Gastrocnemius medialis (tissue), 4 donors: ENCODE data around the gene EGFR. TPM values are rescaled to one million over a fixed set of nuclear protein-coding genes. Genes with fewer than 3 reads are reported as not detected.

Experiments
- ATAC-seq, 2 donors: fragments of 150-250 bp; one replicate each; pipeline ENCODE4 v1.9.1; 2016
- DNase-seq, 2 donors: peaks; one replicate each; pipeline ENCODE4 v3.0.0-alpha.2; 2019
- H3K27ac ChIP-seq, 4 donors: fragments of 200-600 bp; sonication (generic); 1 replicate in 1 of 4; 2 replicates in 3 of 4; pipeline ENCODE4 v1.5.1; 2016 to 2018; ENCODE audit warnings: mild to moderate bottlenecking in 2 of 4, moderate library complexity in 1 of 4
- H3K27me3 ChIP-seq, 3 donors: fragments of 200-600 bp; sonication (generic) in 2 of 3; 1 replicate in 1 of 3; 2 replicates in 2 of 3; pipeline versions ENCODE4 v1.5.1 to v1.6.0; 2016 to 2019; ENCODE audit warnings: mild to moderate bottlenecking in 1 of 3, moderate library complexity in 1 of 3
- H3K36me3 ChIP-seq, 2 donors: fragments of 200-600 bp; sonication (generic) in 1 of 2; one replicate each; pipeline ENCODE4 v1.5.1; 2017 to 2018
- H3K4me1 ChIP-seq, 2 donors: fragments of 200-600 bp; sonication (generic) in 1 of 2; one replicate each; pipeline ENCODE4 v1.5.1; 2016 to 2017; ENCODE audit warnings: mild to moderate bottlenecking in 2 of 2
- H3K4me3 ChIP-seq, 4 donors: fragments of 200-600 bp; sonication (generic) in 3 of 4; 1 replicate in 1 of 4; 2 replicates in 3 of 4; pipeline ENCODE4 v1.5.1; 2016 to 2019; ENCODE audit warnings: mild to moderate bottlenecking in 2 of 4
- H3K9me3 ChIP-seq, 3 donors: fragments of 200-600 bp; sonication (generic) in 2 of 3; 1 replicate in 1 of 3; 2 replicates in 2 of 3; pipeline ENCODE4 v1.5.1; 2016 to 2019
- CTCF ChIP-seq, 5 experiments: fragments of 450-650 bp in 3 of 5; fragments of 200-600 bp in 2 of 5; sonication (generic) in 2 of 5; IDR thresholded peaks in 4 of 5; conservative IDR thresholded peaks in 1 of 5; 1 replicate in 4 of 5; 2 replicates in 1 of 5; pipeline ENCODE4 v1.5.1; 2016 to 2019; ENCODE audit warnings: antibody characterized with exemption in 5 of 5, mild to moderate bottlenecking in 3 of 5, moderate library complexity in 3 of 5
- POLR2A ChIP-seq, 2 donors: fragments of 450-650 bp; IDR thresholded peaks; one replicate each; pipeline ENCODE4 v1.6.1; 2017; ENCODE audit warnings: antibody characterized with exemption in 2 of 2, mild to moderate bottlenecking in 2 of 2, moderate library complexity in 2 of 2
- in situ Hi-C, 4 donors: fragments of 200-750 bp; cut with MboI; loops; one replicate each; pipeline versions ENCODE4 v1.15.0 to v1.8.0; 2017; ENCODE audit warnings: low sequenced_read_pairs in 4 of 4
- intact Hi-C: fragments of 100-400 bp; cut with DNase I; formaldehyde crosslinking; loops from one replicate; pipeline ENCODE4 v1.15.1; 2023; ENCODE audit warnings: low total_unique reads
- total RNA-seq, 4 donors: library from RNA; depleted of rRNA; stranded (reverse); fragments of >200 nt; gene quantifications; one replicate each; pipeline versions ENCODE4 v1.1.0 to v1.2.3, GENCODE V29; 2016

EGFR gene
- total RNA-seq, 4 donors from 2014 or later: 28.0 to 34.8 (median 29.4) TPM

- TF ChIP-seq CTCF (IDR thresholded peaks at IDR 0.05 in 4 of 5, conservative IDR thresholded peaks at IDR 0.05 in 1 of 5) (no peak), POLR2A (IDR thresholded peaks at IDR 0.05) (no peak)
- peaks cover 5 to 15% of the 10 kb centered on the region in 2 donors for H3K4me1 ChIP-seq
- ATAC-seq: no peak
- H3K4me3 ChIP-seq: no peak overlapping the region
- no peaks in the 10 kb centered on the region for H3K9me3 ChIP-seq
- intact Hi-C loops: no loop called here
- no peaks in the 10 kb centered on the region for H3K36me3 ChIP-seq
- no peak overlapping the region for H3K27ac ChIP-seq
- no peak for DNase-seq
- peaks cover 0 to 2% (median 0%) of the 10 kb centered on the region in 3 donors for H3K27me3 ChIP-seq
- in situ Hi-C loops: loop anchor here in 3 of 4 donors (5.0 to 10.0 kb wide), 3 partner anchors 237 to 474 kb away; partner anchors contain the start of gene EGFR (in 1 of the 3)
These were observed 232.5 kb downstream of the EGFR start for GRCh38 chr7:55251313-55251712.

GRCh38 chr7:55251911-55252310 is 233.1 kb downstream of the EGFR start:
- intact Hi-C loops (no loop called here), in situ Hi-C loops (loop anchor here in 3 of 4 donors (5.0 to 10.0 kb wide), 3 partner anchors 237 to 475 kb away; partner anchors contain the start of gene EGFR (in 1 of the 3))
- TF ChIP-seq CTCF (IDR thresholded peaks at IDR 0.05 in 4 of 5, conservative IDR thresholded peaks at IDR 0.05 in 1 of 5) (no peak), POLR2A (IDR thresholded peaks at IDR 0.05) (no peak)
- H3K4me3 ChIP-seq: no peak overlapping the region
- H3K4me1 ChIP-seq: peaks cover 5 to 15% of the 10 kb centered on the region in 2 donors
- no peak for DNase-seq
- ATAC-seq: no peak
- no peaks in the 10 kb centered on the region for H3K36me3 ChIP-seq
- peaks cover 0 to 2% (median 0%) of the 10 kb centered on the region in 3 donors for H3K27me3 ChIP-seq
- H3K27ac ChIP-seq: no peak overlapping the region
- H3K9me3 ChIP-seq: no peaks in the 10 kb centered on the region

- no peak overlapping the region for H3K4me3 ChIP-seq
- no peak for DNase-seq
- in situ Hi-C loops: loop anchor here in 3 of 4 donors (5.0 to 10.0 kb wide), 3 partner anchors 238 to 475 kb away; partner anchors contain the start of gene EGFR (in 1 of the 3)
- no peak for ATAC-seq
- TF ChIP-seq CTCF (IDR thresholded peaks at IDR 0.05 in 4 of 5, conservative IDR thresholded peaks at IDR 0.05 in 1 of 5): no peak
- TF ChIP-seq POLR2A (IDR thresholded peaks at IDR 0.05): no peak
- no peak overlapping the region for H3K27ac ChIP-seq
- peaks cover 5 to 15% of the 10 kb centered on the region in 2 donors for H3K4me1 ChIP-seq
- no peaks in the 10 kb centered on the region for H3K9me3 ChIP-seq
- no peaks in the 10 kb centered on the region for H3K36me3 ChIP-seq
- intact Hi-C loops: no loop called here
- peaks cover 0 to 2% (median 0%) of the 10 kb centered on the region in 3 donors for H3K27me3 ChIP-seq
These were observed 233.6 kb downstream of the EGFR start for GRCh38 chr7:55252386-55252785.

GRCh38 chr7:55253188-55253587 is 234.4 kb downstream of the EGFR start:
- H3K9me3 ChIP-seq: no peaks in the 10 kb centered on the region
- intact Hi-C loops (no loop called here), in situ Hi-C loops (loop anchor here in 3 of 4 donors (5.0 to 10.0 kb wide), 3 partner anchors 238 to 476 kb away; partner anchors contain the start of gene EGFR (in 1 of the 3))
- no peak overlapping the region for H3K4me3 ChIP-seq
- no peaks in the 10 kb centered on the region for H3K36me3 ChIP-seq
- H3K27ac ChIP-seq: no peak overlapping the region
- H3K4me1 ChIP-seq: peaks cover 5 to 15% of the 10 kb centered on the region in 2 donors
- H3K27me3 ChIP-seq: peaks cover 0 to 2% (median 0%) of the 10 kb centered on the region in 3 donors
- no peak for TF ChIP-seq POLR2A (IDR thresholded peaks at IDR 0.05)
- TF ChIP-seq CTCF (IDR thresholded peaks at IDR 0.05 in 4 of 5, conservative IDR thresholded peaks at IDR 0.05 in 1 of 5): no peak
- ATAC-seq (no peak), DNase-seq (no peak)
